ENCODE measurements around the gene ADAM22.

Gene ADAM22

GRCh38 chr7:88219781-88220747 is 286.0 kb downstream of the ADAM22 start, which contains the start of gene SRI:
TSS of gene SRI (minus strand) at chr7:88220038. CDS start at chr7:88220026, 12 bp downstream.
- DNase-seq = no peak

- no peak for DNase-seq
Measured at GRCh38 chr7:88223265-88223664, 289.2 kb downstream of the ADAM22 start.

- no peak for DNase-seq
Measured at GRCh38 chr7:88224601-88225275, 290.7 kb downstream of the ADAM22 start.

- no peak for DNase-seq
Measured at GRCh38 chr7:88226201-88226600, 292.1 kb downstream of the ADAM22 start.

- DNase-seq = no peak
Measured at GRCh38 chr7:88226886-88227516, 292.9 kb downstream of the ADAM22 start.

- no peak for DNase-seq
Measured at GRCh38 chr7:88229302-88229995, 295.4 kb downstream of the ADAM22 start.

GRCh38 chr7:88230646-88231045 is 296.6 kb downstream of the ADAM22 start:
- no peak for DNase-seq

- no peak for DNase-seq
Measured at GRCh38 chr7:88233828-88234227, 299.8 kb downstream of the ADAM22 start.

GRCh38 chr7:88239852-88240251 is 305.8 kb downstream of the ADAM22 start:
- no peak for DNase-seq

- no peak for DNase-seq
Measured at GRCh38 chr7:88243345-88243909, 309.4 kb downstream of the ADAM22 start.

- DNase-seq = no peak
Measured at GRCh38 chr7:88244258-88244657, 310.2 kb downstream of the ADAM22 start.
